ENCODE measurements around the gene FRMD5. TPM values are rescaled to one million over a fixed set of nuclear protein-coding genes. Genes with fewer than 3 reads are reported as not detected.
"Not testable (repeated sequence)": the region's sequence is repeated elsewhere in the genome, so short reads cannot be mapped to it uniquely, and the experiment has no call there.

Gene FRMD5
- polyA plus RNA-seq (ENCODE audit: insufficient read length): 1.8 TPM
- long read RNA-seq, donor 1: 0 reads
- long read RNA-seq, donor 2: 0 reads
- long read RNA-seq, donor 3: 0 reads
- long read RNA-seq, donor 4: 0 reads
- long read RNA-seq, donor 5: 0 reads
- long read RNA-seq, donor 6: 0 reads
- long read RNA-seq, donor 7: 0 reads
- long read RNA-seq, donor 8: 0 reads

- peak; percentile 91 for DNase-seq
These were observed at the start of gene FRMD5 for GRCh38 chr15:44195151-44195740. FRMD5 (minus strand) TSS chr15:44195271.

- DNase-seq: no peak
These were observed 48.8 kb upstream of the FRMD5 start for GRCh38 chr15:44243829-44244228.

GRCh38 chr15:44243141-44243540 is 48.1 kb upstream of the FRMD5 start:
- DNase-seq: no peak

- no peak for DNase-seq
These were observed 36.8 kb upstream of the FRMD5 start for GRCh38 chr15:44231842-44232241.

- not testable (repeated sequence) for DNase-seq
These were observed 34.2 kb upstream of the FRMD5 start for GRCh38 chr15:44229301-44229700.

GRCh38 chr15:44227584-44227983 is 32.5 kb upstream of the FRMD5 start:
- DNase-seq: no peak

- not testable (repeated sequence) for DNase-seq
These were observed 31.9 kb upstream of the FRMD5 start for GRCh38 chr15:44227001-44227400.

GRCh38 chr15:44222478-44222877 is 27.4 kb upstream of the FRMD5 start:
- no peak for DNase-seq

GRCh38 chr15:44219073-44219472 is 24.0 kb upstream of the FRMD5 start:
- DNase-seq: no peak

GRCh38 chr15:44216958-44217357 is 21.9 kb upstream of the FRMD5 start:
- no peak for DNase-seq

- no peak for DNase-seq
These were observed 20.5 kb upstream of the FRMD5 start for GRCh38 chr15:44215594-44215993.

GRCh38 chr15:44208956-44209355 is 13.9 kb upstream of the FRMD5 start:
- DNase-seq: no peak

- DNase-seq: no peak
These were observed 12.6 kb upstream of the FRMD5 start for GRCh38 chr15:44207643-44208042.

- DNase-seq: no peak
These were observed 4.3 kb upstream of the FRMD5 start for GRCh38 chr15:44199393-44199792.

- DNase-seq: peak; percentile 20
These were observed 534 bp downstream of the FRMD5 start for GRCh38 chr15:44194323-44195150.

GRCh38 chr15:44193651-44194322 is 1.3 kb downstream of the FRMD5 start:
- peak; percentile 17 for DNase-seq

- DNase-seq: no peak
These were observed 6.3 kb downstream of the FRMD5 start for GRCh38 chr15:44188795-44189194.

- DNase-seq: no peak
These were observed 8.4 kb downstream of the FRMD5 start for GRCh38 chr15:44186705-44187104.

GRCh38 chr15:44183363-44183762 is 11.7 kb downstream of the FRMD5 start:
- no peak for DNase-seq

- no peak for DNase-seq
These were observed 13.7 kb downstream of the FRMD5 start for GRCh38 chr15:44181410-44181809.

- DNase-seq: no peak
These were observed 17.9 kb downstream of the FRMD5 start for GRCh38 chr15:44177139-44177538.

GRCh38 chr15:44173813-44174212 is 21.3 kb downstream of the FRMD5 start:
- no peak for DNase-seq

GRCh38 chr15:44163370-44163769 is 31.7 kb downstream of the FRMD5 start:
- no peak for DNase-seq
